Ishikawa (cell line): ENCODE results near the gene HLA-G.

ENCODE experiments used
- CEBPB ChIP-seq: IDR thresholded peaks from 2 replicates; pipeline ENCODE4 v1.6.1; 2012
- CREB1 ChIP-seq: IDR thresholded peaks from 2 replicates; pipeline ENCODE4 v1.6.1; 2012; ENCODE audit warnings: low read depth
- EGR1 ChIP-seq: IDR thresholded peaks from 2 replicates; pipeline ENCODE4 v1.6.1; 2012
- EP300 ChIP-seq: IDR thresholded peaks from 2 replicates; pipeline ENCODE4 v1.6.1; 2012; ENCODE audit warnings: borderline replicate concordance
- FOXM1 ChIP-seq: IDR thresholded peaks from 2 replicates; pipeline ENCODE4 v1.6.1; 2012; ENCODE audit warnings: low read depth, borderline replicate concordance
- NFIC ChIP-seq: IDR thresholded peaks from 2 replicates; pipeline ENCODE4 v1.6.1; 2012
- RAD21 ChIP-seq: IDR thresholded peaks from 2 replicates; pipeline ENCODE4 v1.6.1; 2012; ENCODE audit warnings: low read depth
- REST ChIP-seq: IDR thresholded peaks from 2 replicates; pipeline ENCODE4 v1.6.1; 2012; ENCODE audit warnings: low read depth, mild to moderate bottlenecking
- TAF1 ChIP-seq: IDR thresholded peaks from 2 replicates; pipeline ENCODE4 v1.6.1; 2012; ENCODE audit warnings: low read depth, mild to moderate bottlenecking
- TCF12 ChIP-seq: IDR thresholded peaks from 2 replicates; pipeline ENCODE4 v1.6.1; 2012; ENCODE audit warnings: low read depth
- TEAD4 ChIP-seq: IDR thresholded peaks from 2 replicates; pipeline ENCODE4 v1.6.1; 2012
- USF1 ChIP-seq: IDR thresholded peaks from 2 replicates; pipeline ENCODE4 v1.6.1; 2012
- YY1 ChIP-seq: IDR thresholded peaks from 2 replicates; pipeline ENCODE4 v1.6.1; 2012; ENCODE audit warnings: low read depth
- ZBTB7A ChIP-seq: IDR thresholded peaks from 2 replicates; pipeline ENCODE4 v1.6.1; 2012; ENCODE audit warnings: low read depth
- TF ChIP-seq, protein P1 (sequence below): IDR thresholded peaks from 2 replicates; pipeline ENCODE4 v1.6.1; 2012

Gene HLA-G

DNA sequence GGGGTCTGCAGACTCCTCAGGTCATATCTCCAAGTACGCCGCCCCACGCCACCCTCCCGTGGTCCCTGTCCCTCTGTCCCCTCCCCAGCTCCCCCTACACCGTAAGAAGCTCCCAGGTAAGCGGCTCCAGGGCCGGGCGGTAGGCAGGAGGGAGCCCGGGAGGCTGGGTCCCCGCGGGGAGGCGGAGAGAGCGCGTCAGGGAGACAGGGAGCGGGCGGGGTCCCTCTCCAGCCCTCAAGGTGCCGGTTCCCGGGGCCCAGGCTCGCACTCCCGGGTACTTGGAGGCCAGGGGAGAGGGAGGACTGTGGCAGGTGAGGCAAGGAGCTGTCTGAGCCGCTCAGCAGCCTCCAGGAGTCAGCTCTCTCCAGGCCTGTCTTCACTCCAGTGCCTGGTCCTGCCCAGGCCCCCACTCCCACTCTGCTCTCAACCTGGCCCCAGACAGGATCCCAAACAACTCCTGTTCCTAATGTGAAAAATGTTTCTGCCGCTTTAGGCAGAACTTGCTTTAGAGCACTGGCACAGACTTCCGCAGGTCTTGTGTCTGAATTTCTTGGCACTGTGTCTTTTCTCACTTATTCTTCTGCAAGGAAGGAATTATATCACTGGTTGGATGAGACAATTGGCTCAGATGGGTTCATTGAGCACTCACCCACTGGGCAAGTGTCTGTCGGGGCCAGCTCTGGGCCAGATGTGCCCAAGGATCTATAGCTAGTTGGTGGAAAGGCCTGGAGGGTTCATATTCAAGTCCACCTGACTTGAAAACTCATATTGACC is 36.6 kb downstream of the HLA-G start:
- TF ChIP-seq YY1: no peak
- no peak for TF ChIP-seq ZBTB7A
- TF ChIP-seq EGR1: no peak
- TF ChIP-seq CREB1: no peak
- no peak for TF ChIP-seq EP300
- TF ChIP-seq, protein P1, sequence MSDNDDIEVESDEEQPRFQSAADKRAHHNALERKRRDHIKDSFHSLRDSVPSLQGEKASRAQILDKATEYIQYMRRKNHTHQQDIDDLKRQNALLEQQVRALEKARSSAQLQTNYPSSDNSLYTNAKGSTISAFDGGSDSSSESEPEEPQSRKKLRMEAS: no peak
- no peak for TF ChIP-seq FOXM1
- TF ChIP-seq TAF1: no peak

DNA sequence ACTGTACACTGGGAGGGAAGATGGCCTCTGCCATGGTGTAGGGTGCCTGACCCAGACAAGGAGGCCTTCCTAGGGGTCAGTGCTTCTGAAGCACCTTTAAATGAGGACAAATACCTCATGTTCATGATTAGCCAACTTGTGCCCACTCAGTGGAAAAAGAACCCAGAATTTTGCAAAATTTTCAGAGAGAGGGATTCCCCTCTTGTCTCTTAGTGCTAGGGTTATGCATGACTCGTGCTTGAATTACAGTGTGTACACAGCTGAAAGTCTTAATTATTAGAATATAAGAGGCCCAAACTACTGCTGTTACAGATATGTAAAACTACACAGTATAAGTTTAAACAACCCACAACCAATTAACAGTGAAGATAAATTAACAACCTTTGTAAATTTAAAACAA is 38.0 kb downstream of the HLA-G start:
- TF ChIP-seq TEAD4: no peak
- TF ChIP-seq REST: no peak

DNA sequence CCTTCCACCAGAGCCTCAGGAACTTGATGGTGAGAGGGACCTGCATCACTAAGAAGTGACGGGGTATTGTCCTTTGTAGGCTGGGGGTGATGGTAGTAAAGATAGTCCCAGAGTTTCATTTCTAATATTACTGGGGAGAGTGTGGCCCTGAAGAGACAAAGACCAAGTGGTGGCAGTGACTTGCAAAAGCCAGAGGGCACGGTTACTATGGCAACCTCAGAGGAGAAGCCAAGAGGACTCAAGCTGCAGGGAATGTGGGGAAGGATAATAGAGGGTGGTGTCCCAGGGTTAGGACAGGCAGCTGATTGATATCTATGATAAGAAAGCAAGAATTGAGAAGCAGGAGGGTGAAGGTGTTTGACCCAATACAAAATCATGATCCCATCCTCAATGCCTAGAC is 42.5 kb downstream of the HLA-G start:
- TF ChIP-seq FOXM1 (no peak), EP300 (no peak), EGR1 (no peak), ZBTB7A (no peak), CEBPB (no peak), YY1 (no peak), USF1 (no peak)

- TF ChIP-seq USF1: no peak
- no peak for TF ChIP-seq TEAD4
- TF ChIP-seq EP300: no peak
- no peak for TF ChIP-seq NFIC
- no peak for TF ChIP-seq TCF12
Observed at GRCh38 chr6:29872791-29873190, 45.2 kb downstream of the HLA-G start.

DNA sequence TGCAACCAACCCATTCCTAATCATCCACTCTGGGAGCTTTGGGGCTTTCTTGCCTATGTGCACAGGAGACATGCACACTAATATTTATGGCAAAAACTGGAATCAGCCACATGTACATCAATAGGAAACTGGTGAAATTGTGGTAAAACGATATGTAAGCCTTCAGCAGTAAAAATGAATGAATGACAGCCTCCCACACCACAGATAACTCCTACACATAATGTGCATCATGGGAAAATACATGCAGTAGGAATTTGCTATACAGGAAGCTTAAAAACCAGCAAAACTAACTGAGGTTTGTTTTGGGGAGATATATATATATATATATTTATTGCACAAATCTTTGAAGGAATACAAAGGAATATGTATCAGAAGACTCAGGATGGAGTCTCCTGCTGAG is 47.6 kb downstream of the HLA-G start:
- TF ChIP-seq ZBTB7A: no peak
- no peak for TF ChIP-seq FOXM1
- TF ChIP-seq, protein P1: no peak
- no peak for TF ChIP-seq RAD21
- TF ChIP-seq EGR1: no peak
- no peak for TF ChIP-seq YY1
- no peak for TF ChIP-seq TCF12
- TF ChIP-seq NFIC: no peak
- TF ChIP-seq EP300: no peak
- TF ChIP-seq TAF1: no peak
- TF ChIP-seq REST: no peak
- no peak for TF ChIP-seq USF1
- TF ChIP-seq CREB1: no peak
- TF ChIP-seq TEAD4: no peak
